AG04450 (cell line): ENCODE results near the gene PIGP. TPM values are rescaled to one million over a fixed set of nuclear protein-coding genes. Genes with fewer than 3 reads are reported as not detected.

Experiments used
- CTCF ChIA-PET: fragments of 300-600, 350-600 bp; formaldehyde crosslinking; extraction: SDS; loops from one replicate; lab custom pipeline; 2022; ENCODE audit warnings: antibody characterized with exemption, inconsistent platforms; lab: Charles Lee
- POLR2A ChIA-PET: fragments of 350-600 bp; formaldehyde crosslinking; extraction: SDS; loops from one replicate; lab custom pipeline; 2021; ENCODE audit warnings: antibody characterized with exemption, inconsistent platforms; lab: Yijun Ruan, JAX
- DNase-seq: peaks from one replicate; pipeline ENCODE4 v3.0.0-alpha.2; 2011; ENCODE audit warnings: low read depth, low spot score
- H3K27ac ChIP-seq: one replicate; pipeline ENCODE4 v1.5.1; 2012; ENCODE audit warnings: low read depth, low read length, control low read depth
- H3K27me3 ChIP-seq: one replicate; pipeline ENCODE4 v1.6.0; 2012; ENCODE audit warnings: low read length; ENCODE audit not compliant: control insufficient read depth, insufficient read depth
- H3K4me3 ChIP-seq: 2 replicates; pipeline ENCODE4 v1.5.1; 2011; ENCODE audit warnings: mild to moderate bottlenecking, low read depth, low read length, control low read depth
- H3K9me3 ChIP-seq: 2 replicates; pipeline ENCODE4 v1.5.1; 2012; ENCODE audit warnings: low read length; ENCODE audit not compliant: control insufficient read depth, insufficient read depth
- polyA plus RNA-seq: library from polyadenylated mRNA; depleted of rRNA; stranded (reverse); fragments of >200 nt; gene quantifications from 2 replicates; pipeline ENCODE4 v1.2.3, GENCODE V29; 2011
- TF ChIP-seq, protein P1 (sequence below): IDR thresholded peaks from 2 replicates; pipeline ENCODE4 v1.5.1; 2011; ENCODE audit warnings: low read depth, low read length, control low read depth, inconsistent platforms

Gene PIGP
- polyA plus RNA-seq, 1 experiment, result 29.8 TPM

GRCh38 chr21:37074546-37074945, 1.7 kb upstream of the PIGP start:
- ChIA-PET CTCF (interaction anchor here (1.1 kb wide), 1 partner anchor 10 kb away, joined by 4 read pairs; no protein-coding TSS in a partner anchor), POLR2A (no interaction called here)
- TF ChIP-seq, protein P1, sequence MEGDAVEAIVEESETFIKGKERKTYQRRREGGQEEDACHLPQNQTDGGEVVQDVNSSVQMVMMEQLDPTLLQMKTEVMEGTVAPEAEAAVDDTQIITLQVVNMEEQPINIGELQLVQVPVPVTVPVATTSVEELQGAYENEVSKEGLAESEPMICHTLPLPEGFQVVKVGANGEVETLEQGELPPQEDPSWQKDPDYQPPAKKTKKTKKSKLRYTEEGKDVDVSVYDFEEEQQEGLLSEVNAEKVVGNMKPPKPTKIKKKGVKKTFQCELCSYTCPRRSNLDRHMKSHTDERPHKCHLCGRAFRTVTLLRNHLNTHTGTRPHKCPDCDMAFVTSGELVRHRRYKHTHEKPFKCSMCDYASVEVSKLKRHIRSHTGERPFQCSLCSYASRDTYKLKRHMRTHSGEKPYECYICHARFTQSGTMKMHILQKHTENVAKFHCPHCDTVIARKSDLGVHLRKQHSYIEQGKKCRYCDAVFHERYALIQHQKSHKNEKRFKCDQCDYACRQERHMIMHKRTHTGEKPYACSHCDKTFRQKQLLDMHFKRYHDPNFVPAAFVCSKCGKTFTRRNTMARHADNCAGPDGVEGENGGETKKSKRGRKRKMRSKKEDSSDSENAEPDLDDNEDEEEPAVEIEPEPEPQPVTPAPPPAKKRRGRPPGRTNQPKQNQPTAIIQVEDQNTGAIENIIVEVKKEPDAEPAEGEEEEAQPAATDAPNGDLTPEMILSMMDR, result no peak
- Histone ChIP-seq H3K9me3 (peaks cover 2% of the 10 kb centered on the region; the same call in 1 of the 2 replicates), H3K4me3 (peak overlapping the region; percentile 92), H3K27ac (no peak overlapping the region), H3K27me3 (no peaks in the 10 kb centered on the region)
- DNase-seq, result no peak

GRCh38 chr21:37074197-37074510, 1.3 kb upstream of the PIGP start:
- H3K27ac ChIP-seq, result peak overlapping the region; percentile 80
- H3K4me3 ChIP-seq, result peak overlapping the region; percentile 92
- TF ChIP-seq, protein P1, result no peak
- no peaks in the 10 kb centered on the region for H3K27me3 ChIP-seq
- DNase-seq, result no peak
- peaks cover 2% of the 10 kb centered on the region; the same call in 1 of the 2 replicates for H3K9me3 ChIP-seq
- ChIA-PET POLR2A (no interaction called here), CTCF (interaction anchor here (1.1 kb wide), 1 partner anchor 10 kb away, joined by 4 read pairs; no protein-coding TSS in a partner anchor)

GRCh38 chr21:37073417-37074196, 736 bp upstream of the PIGP start:
- POLR2A ChIA-PET, result no interaction called here
- no peak for DNase-seq
- H3K4me3 ChIP-seq, result peak overlapping the region; percentile 92
- TF ChIP-seq, protein P1, result no peak
- H3K27ac ChIP-seq, result peak overlapping the region; percentile 80
- H3K9me3 ChIP-seq, result peaks cover 2% of the 10 kb centered on the region; the same call in 1 of the 2 replicates
- no peaks in the 10 kb centered on the region for H3K27me3 ChIP-seq
- CTCF ChIA-PET, result no interaction called here

- POLR2A ChIA-PET, result interaction anchor here (0.6 to 1.8 kb wide), 3 partner anchors 12 to 635 kb away, joined by 3 to 6 read pairs (median 4); no protein-coding TSS in a partner anchor
- TF ChIP-seq, protein P1, result no peak
- Histone ChIP-seq H3K27ac (peak overlapping the region; percentile 86), H3K4me3 (peak overlapping the region; percentile 71), H3K9me3 (peaks cover 2% of the 10 kb centered on the region; the same call in 1 of the 2 replicates), H3K27me3 (no peaks in the 10 kb centered on the region)
- no peak for DNase-seq
- CTCF ChIA-PET, result no interaction called here
Observed at GRCh38 chr21:37072274-37072987, 440 bp downstream of the PIGP start.
